Osteoblast (primary cell): ENCODE measurements around the gene ALKBH4. TPM values are rescaled to one million over a fixed set of nuclear protein-coding genes. Genes with fewer than 3 reads are reported as not detected.

ENCODE experiments used
- DNase-seq: peaks from one replicate; pipeline ENCODE4 v3.0.0; 2011; ENCODE audit warnings: low spot score, mixed read lengths; ENCODE audit not compliant: insufficient read length; ENCODE audit errors: missing footprints
- H2AFZ ChIP-seq: 2 replicates; pipeline ENCODE4 v1.6.0; 2011; ENCODE audit warnings: mild to moderate bottlenecking, low read length
- H3K27ac ChIP-seq: 2 replicates; pipeline ENCODE4 v1.5.1; 2011; ENCODE audit warnings: mild to moderate bottlenecking, low read depth, low read length, moderate library complexity
- H3K27me3 ChIP-seq: 2 replicates; pipeline ENCODE4 v1.6.0; 2012; ENCODE audit warnings: mild to moderate bottlenecking, control low read depth, inconsistent platforms, low read length, moderate library complexity; ENCODE audit not compliant: insufficient read depth
- H3K36me3 ChIP-seq: 2 replicates; pipeline ENCODE4 v1.5.1; 2011; ENCODE audit warnings: mild to moderate bottlenecking, low read length, control low read depth, moderate library complexity; ENCODE audit not compliant: insufficient read depth
- H3K4me1 ChIP-seq: 2 replicates; pipeline ENCODE4 v1.5.1; 2011; ENCODE audit warnings: mild to moderate bottlenecking, low read length, control low read depth, moderate library complexity; ENCODE audit not compliant: insufficient read depth
- H3K4me2 ChIP-seq: 2 replicates; pipeline ENCODE4 v1.6.0; 2011; ENCODE audit warnings: mild to moderate bottlenecking, low read length; ENCODE audit not compliant: insufficient read depth
- H3K4me3 ChIP-seq: fragments of 200-600 bp; sonication (generic); 3 replicates; pipeline ENCODE4 v1.5.1; 2012; ENCODE audit warnings: mild to moderate bottlenecking, low read length, inconsistent platforms; ENCODE audit not compliant: insufficient read depth
- H3K79me2 ChIP-seq: 2 replicates; pipeline ENCODE4 v1.6.0; 2012; ENCODE audit warnings: mild to moderate bottlenecking, low read length, control low read depth, inconsistent platforms; ENCODE audit not compliant: insufficient read depth
- H3K9me3 ChIP-seq: 2 replicates; pipeline ENCODE4 v1.5.1; 2011; ENCODE audit warnings: low read depth, low read length, control low read depth
- H4K20me1 ChIP-seq: 2 replicates; pipeline ENCODE4 v1.6.0; 2012; ENCODE audit warnings: mild to moderate bottlenecking, low read length, control low read depth; ENCODE audit not compliant: insufficient read depth
- total RNA-seq: library from RNA; depleted of rRNA; stranded (reverse); fragments of >200 nt; gene quantifications from 2 replicates; pipeline ENCODE4 v1.2.3, GENCODE V29; 2012
- TF ChIP-seq, protein P1 (sequence below): IDR thresholded peaks from 2 replicates; pipeline ENCODE4 v1.5.1; 2011; ENCODE audit warnings: mild to moderate bottlenecking, low read depth, low read length, moderate library complexity; ENCODE audit errors: extremely low read depth

Gene ALKBH4
- total RNA-seq, 1 donor = 16.3 TPM

DNA sequence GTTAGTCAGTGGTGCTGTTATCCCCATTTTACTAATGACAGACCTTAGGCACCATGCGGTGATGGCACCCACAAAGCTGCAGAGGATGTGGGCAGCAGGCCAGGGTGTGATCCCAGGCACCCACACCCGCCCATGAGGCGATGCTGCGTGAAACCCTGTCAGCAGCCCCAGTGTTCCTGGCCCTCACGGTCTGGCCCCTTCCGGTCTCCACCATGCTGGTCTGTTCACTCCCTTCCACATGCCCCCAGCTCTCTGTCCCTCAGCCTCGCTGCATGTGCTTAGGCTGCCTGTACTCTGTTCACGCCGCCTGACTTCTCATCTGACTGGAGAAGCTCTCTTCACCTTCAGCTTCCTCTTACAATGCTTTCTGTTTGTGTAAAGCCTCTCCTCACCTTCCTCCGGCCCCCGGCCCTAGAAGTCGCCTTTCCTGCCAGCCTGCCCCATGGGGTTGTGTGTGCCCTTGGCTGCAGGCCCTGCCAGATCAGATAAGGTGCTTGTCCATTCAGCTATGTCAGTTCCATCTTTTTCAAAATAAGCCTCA, 48.9 kb downstream of the ALKBH4 start:
- TF ChIP-seq, protein P1, sequence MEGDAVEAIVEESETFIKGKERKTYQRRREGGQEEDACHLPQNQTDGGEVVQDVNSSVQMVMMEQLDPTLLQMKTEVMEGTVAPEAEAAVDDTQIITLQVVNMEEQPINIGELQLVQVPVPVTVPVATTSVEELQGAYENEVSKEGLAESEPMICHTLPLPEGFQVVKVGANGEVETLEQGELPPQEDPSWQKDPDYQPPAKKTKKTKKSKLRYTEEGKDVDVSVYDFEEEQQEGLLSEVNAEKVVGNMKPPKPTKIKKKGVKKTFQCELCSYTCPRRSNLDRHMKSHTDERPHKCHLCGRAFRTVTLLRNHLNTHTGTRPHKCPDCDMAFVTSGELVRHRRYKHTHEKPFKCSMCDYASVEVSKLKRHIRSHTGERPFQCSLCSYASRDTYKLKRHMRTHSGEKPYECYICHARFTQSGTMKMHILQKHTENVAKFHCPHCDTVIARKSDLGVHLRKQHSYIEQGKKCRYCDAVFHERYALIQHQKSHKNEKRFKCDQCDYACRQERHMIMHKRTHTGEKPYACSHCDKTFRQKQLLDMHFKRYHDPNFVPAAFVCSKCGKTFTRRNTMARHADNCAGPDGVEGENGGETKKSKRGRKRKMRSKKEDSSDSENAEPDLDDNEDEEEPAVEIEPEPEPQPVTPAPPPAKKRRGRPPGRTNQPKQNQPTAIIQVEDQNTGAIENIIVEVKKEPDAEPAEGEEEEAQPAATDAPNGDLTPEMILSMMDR = no peak
- H3K9me3 ChIP-seq = no peaks in the 10 kb centered on the region
- H3K27ac ChIP-seq = no peak overlapping the region
- peaks cover 13% of the 10 kb centered on the region for H3K79me2 ChIP-seq
- no peak overlapping the region for H2AFZ ChIP-seq
- H3K27me3 ChIP-seq = no peaks in the 10 kb centered on the region
- DNase-seq = no peak
- H3K4me2 ChIP-seq = no peak overlapping the region
- no peak overlapping the region for H3K4me3 ChIP-seq
- no peaks in the 10 kb centered on the region for H3K4me1 ChIP-seq
- peaks cover 53% of the 10 kb centered on the region for H3K36me3 ChIP-seq
- H4K20me1 ChIP-seq = peaks cover 14% of the 10 kb centered on the region

- Histone ChIP-seq H3K79me2 (peaks cover 18% of the 10 kb centered on the region), H3K27ac (no peak overlapping the region), H3K9me3 (no peaks in the 10 kb centered on the region), H3K4me3 (no peak overlapping the region), H3K4me2 (no peak overlapping the region), H4K20me1 (peaks cover 14% of the 10 kb centered on the region), H3K27me3 (no peaks in the 10 kb centered on the region), H2AFZ (no peak overlapping the region), H3K4me1 (no peaks in the 10 kb centered on the region), H3K36me3 (peaks cover 58% of the 10 kb centered on the region)
- TF ChIP-seq, protein P1 = no peak
- no peak for DNase-seq
Measured at GRCh38 chr7:102413611-102414010, 51.1 kb downstream of the ALKBH4 start.

GRCh38 chr7:102413091-102413490, 51.6 kb downstream of the ALKBH4 start:
- Histone ChIP-seq H3K27me3 (no peaks in the 10 kb centered on the region), H3K79me2 (peaks cover 18% of the 10 kb centered on the region), H3K4me1 (no peaks in the 10 kb centered on the region), H3K4me3 (no peak overlapping the region), H4K20me1 (peaks cover 13% of the 10 kb centered on the region), H3K36me3 (peaks cover 61% of the 10 kb centered on the region), H2AFZ (no peak overlapping the region), H3K9me3 (no peaks in the 10 kb centered on the region), H3K4me2 (no peak overlapping the region), H3K27ac (no peak overlapping the region)
- DNase-seq = no peak
- TF ChIP-seq, protein P1 = no peak

DNA sequence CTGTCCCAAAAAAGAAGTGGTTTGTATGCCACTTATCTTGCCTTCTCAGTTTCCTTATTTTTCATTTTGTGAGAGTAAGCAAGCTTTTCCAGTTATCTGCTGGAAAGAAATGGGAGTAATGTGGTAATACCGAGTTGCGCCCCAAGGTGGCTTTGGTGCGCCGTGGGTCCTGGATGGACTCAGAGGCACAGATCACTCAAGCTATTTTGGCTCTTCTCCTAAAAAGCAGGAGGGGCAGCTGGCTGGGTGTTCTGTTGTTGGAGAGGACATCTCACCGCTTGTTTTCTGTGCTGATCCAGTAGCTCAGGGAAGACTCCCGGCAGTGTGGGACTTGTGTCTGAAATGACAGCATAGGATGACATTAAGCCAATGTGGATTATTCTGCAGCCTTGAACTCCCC, 52.1 kb downstream of the ALKBH4 start:
- TF ChIP-seq, protein P1 = peak; percentile 47
- DNase-seq = peak; percentile 83
- H4K20me1 ChIP-seq = peaks cover 13% of the 10 kb centered on the region
- no peak overlapping the region for H3K4me3 ChIP-seq
- H3K4me1 ChIP-seq = no peaks in the 10 kb centered on the region
- no peaks in the 10 kb centered on the region for H3K9me3 ChIP-seq
- no peak overlapping the region for H3K4me2 ChIP-seq
- no peaks in the 10 kb centered on the region for H3K27me3 ChIP-seq
- H3K79me2 ChIP-seq = peaks cover 19% of the 10 kb centered on the region
- H3K36me3 ChIP-seq = peaks cover 66% of the 10 kb centered on the region
- H3K27ac ChIP-seq = no peak overlapping the region
- H2AFZ ChIP-seq = no peak overlapping the region
